ENCODE measurements around the gene ATG3. TPM values are rescaled to one million over a fixed set of nuclear protein-coding genes. Genes with fewer than 3 reads are reported as not detected.

ATG3 gene
- total RNA-seq, 4 donors from 2014 or later = 41.1 to 61.2 (median 49.4) TPM

DNA sequence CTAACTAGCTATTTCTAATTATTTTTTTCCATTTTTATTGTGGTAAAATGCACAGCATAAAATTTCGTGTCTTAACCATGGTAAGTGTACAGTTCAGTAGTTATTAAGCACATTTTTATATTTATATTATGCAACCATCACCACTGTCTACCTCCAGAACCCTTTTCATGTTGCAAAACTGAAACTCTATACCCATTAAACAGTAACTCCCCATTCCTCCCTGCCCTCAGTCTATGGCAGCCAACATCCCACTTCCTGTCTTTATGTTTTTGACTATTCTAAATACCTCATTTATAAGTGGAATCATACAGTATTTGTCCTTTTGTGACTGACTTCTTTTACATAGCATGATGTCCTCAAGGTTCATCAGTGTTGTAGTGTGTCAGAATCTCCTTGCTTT, 25.6 kb upstream of the ATG3 start:
- intact Hi-C loops (cut with DNase I; ENCODE audit: low total_unique reads) = no loop called here
- DNase-seq (ENCODE audit: low spot score in 2 of 2) = no peak
- TF ChIP-seq CTCF (IDR thresholded peaks at IDR 0.05) = no peak
- TF ChIP-seq POLR2A (IDR thresholded peaks at IDR 0.05) = no peak
- WGBS, 2 donors = 94% methylated on average over 1 of the region's 1 CpG
- no peak overlapping the region for H3K4me3 ChIP-seq (ENCODE audit: low read depth, poor library complexity, severe bottlenecking)

DNA sequence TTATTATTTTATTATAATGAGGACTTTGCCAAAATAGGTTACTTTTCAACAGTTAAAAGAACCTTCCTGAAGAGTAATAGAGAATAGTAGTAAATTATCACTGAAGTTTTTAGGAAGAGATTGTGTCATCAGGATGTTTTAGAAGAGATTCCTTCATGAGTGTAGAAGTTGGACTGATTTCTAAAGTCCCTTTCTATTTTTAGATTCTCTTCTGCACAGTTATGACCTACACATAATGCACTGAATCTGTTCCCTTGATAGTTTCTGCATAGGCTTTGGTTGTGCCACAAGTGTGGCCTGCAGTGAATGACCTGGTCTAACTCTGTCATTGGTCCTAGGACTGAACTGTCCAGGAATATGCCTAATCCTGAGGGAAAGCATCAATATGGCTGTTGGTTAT, 24.0 kb upstream of the ATG3 start:
- DNase-seq (ENCODE audit: low spot score in 2 of 2) = no peak
- intact Hi-C loops (cut with DNase I; ENCODE audit: low total_unique reads) = no loop called here
- TF ChIP-seq POLR2A (IDR thresholded peaks at IDR 0.05) = no peak
- TF ChIP-seq CTCF (IDR thresholded peaks at IDR 0.05) = no peak
- H3K4me3 ChIP-seq (ENCODE audit: low read depth, poor library complexity, severe bottlenecking) = no peak overlapping the region

DNA sequence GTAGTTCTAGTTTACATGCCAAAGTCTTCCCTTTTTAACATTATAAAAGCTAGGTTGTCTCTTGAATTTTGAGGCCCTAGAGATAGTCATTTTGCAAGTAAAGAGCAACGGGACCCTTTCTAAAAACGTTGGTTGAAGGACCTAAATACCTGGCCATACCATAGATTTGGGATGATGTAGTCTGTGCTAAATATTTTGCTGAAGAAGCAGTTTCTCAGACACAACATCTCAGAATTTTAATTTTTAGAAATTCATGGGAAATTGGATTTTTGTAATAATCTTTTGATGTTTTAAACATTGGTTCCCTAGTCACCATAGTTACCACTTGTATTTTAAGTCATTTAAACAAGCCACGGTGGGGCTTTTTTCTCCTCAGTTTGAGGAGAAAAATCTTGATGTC, 21.3 kb upstream of the ATG3 start:
- intact Hi-C loops (cut with DNase I; ENCODE audit: low total_unique reads) = no loop called here
- TF ChIP-seq POLR2A (IDR thresholded peaks at IDR 0.05) = no peak
- 69 to 72% methylated on average over 3 of the region's 3 CpGs for WGBS, 2 donors
- no peak overlapping the region for H3K4me3 ChIP-seq (ENCODE audit: low read depth, poor library complexity, severe bottlenecking)
- no peak for DNase-seq (ENCODE audit: low spot score in 2 of 2)

DNA sequence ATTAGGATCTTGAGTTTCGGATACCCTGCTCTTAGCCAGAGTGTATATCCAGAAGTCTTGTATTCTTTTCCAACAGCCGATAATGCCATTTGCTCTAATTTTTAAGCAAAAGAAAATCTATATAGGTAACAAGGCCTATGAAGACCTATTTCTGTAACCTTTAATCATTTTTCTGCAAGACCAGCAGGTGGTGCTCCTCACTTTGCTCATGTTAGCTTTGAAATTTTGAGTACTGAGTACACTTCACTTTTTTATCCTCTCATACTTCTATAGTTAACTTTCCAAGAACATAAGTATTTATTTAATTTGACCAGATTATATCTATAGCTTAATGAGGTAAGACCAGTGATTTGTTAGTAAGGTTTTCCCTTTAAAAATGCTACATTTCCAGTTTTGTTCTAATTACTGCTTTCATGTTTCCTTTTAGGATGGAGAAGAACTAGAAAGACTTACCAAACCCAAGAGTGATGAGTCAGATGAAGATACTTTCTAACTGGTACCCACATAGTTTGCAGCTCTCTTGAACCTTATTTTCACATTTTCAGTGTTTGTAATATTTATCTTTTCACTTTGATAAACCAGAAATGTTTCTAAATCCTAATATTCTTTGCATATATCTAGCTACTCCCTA, 20.6 kb upstream of the ATG3 start:
- intact Hi-C loops (cut with DNase I; ENCODE audit: low total_unique reads) = no loop called here
- no peak for TF ChIP-seq CTCF (IDR thresholded peaks at IDR 0.05)
- TF ChIP-seq POLR2A (IDR thresholded peaks at IDR 0.05) = no peak
- DNase-seq (ENCODE audit: low spot score in 2 of 2) = no peak
- H3K4me3 ChIP-seq (ENCODE audit: low read depth, poor library complexity, severe bottlenecking) = no peak overlapping the region
- 76 to 82% methylated on average over 2 of the region's 2 CpGs for WGBS, 2 donors

GRCh38 chr3:112579697-112580096, 17.9 kb upstream of the ATG3 start:
- WGBS, 2 donors = 25 to 33% methylated on average over 3 of the region's 3 CpGs
- DNase-seq (ENCODE audit: low spot score in 2 of 2) = no peak
- no peak overlapping the region for H3K4me3 ChIP-seq (ENCODE audit: low read depth, poor library complexity, severe bottlenecking)
- TF ChIP-seq CTCF (IDR thresholded peaks at IDR 0.05) = no peak
- TF ChIP-seq POLR2A (IDR thresholded peaks at IDR 0.05) = no peak
- intact Hi-C loops (cut with DNase I; ENCODE audit: low total_unique reads) = no loop called here

DNA sequence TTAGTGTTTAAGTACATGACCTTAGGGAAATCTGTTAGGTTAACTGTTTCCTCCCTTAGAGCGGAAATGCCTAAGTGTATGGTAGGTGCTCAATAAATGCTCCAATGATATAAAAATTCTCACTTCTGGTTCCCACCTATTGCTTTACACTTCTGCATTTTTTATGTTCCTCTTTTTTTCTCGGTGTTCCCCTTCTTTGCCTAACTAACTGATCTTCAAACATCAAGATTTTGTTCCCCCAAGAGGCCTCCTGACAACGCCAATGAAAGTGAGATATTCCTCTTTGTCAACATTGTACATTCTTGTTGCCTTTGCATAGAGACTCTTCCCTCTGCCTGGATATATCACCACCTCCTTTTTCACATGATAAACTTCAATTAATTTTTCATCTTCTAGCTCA, 17.5 kb upstream of the ATG3 start:
- TF ChIP-seq CTCF (IDR thresholded peaks at IDR 0.05) = no peak
- no peak for TF ChIP-seq POLR2A (IDR thresholded peaks at IDR 0.05)
- DNase-seq (ENCODE audit: low spot score in 2 of 2) = no peak
- no peak overlapping the region for H3K4me3 ChIP-seq (ENCODE audit: low read depth, poor library complexity, severe bottlenecking)
- 78 to 90% methylated on average over 3 of the region's 3 CpGs for WGBS, 2 donors
- intact Hi-C loops (cut with DNase I; ENCODE audit: low total_unique reads) = no loop called here
